Activated T-cell treated with anti-CD3 and anti-CD28 coated beads, Interleukin-2, amount 50 U/mL, for 4 hours (primary cell): ENCODE results near the gene KCNIP4. TPM values are rescaled to one million over a fixed set of nuclear protein-coding genes. Genes with fewer than 3 reads are reported as not detected.

Experiments used
- ATAC-seq, 2 donors: fragments of 200-7000 bp; cut with Tn5 transposase; one replicate each; pipeline ENCODE4 v1.10.0; 2021
- DNase-seq: peaks from one replicate; pipeline ENCODE4 v3.0.0-alpha.2; 2020
- H3K27me3 Mint-ChIP-seq: one replicate; pipeline ENCODE4 v1.8.0; 2021; ENCODE audit warnings: low read depth, mixed read lengths
- H3K36me3 Mint-ChIP-seq: one replicate; pipeline ENCODE4 v1.8.0; 2022; ENCODE audit warnings: mixed read lengths; ENCODE audit not compliant: insufficient read depth
- H3K4me1 Mint-ChIP-seq: one replicate; pipeline ENCODE4 v1.8.0; 2021; ENCODE audit warnings: low read depth, mixed read lengths
- H3K4me3 Mint-ChIP-seq: one replicate; pipeline ENCODE4 v1.8.0; 2021; ENCODE audit warnings: mild to moderate bottlenecking, moderate library complexity, mixed read lengths
- H3K9me3 Mint-ChIP-seq: one replicate; pipeline ENCODE4 v1.8.0; 2021; ENCODE audit warnings: mixed read lengths
- total RNA-seq, 3 donors: library from RNA; stranded (reverse); gene quantifications; one replicate each; pipeline ENCODE4 v1.2.1, GENCODE V29; 2021

KCNIP4 gene
- total RNA-seq, 3 donors from 2014 or later: not detected

- ATAC-seq: no peak
Observed at GRCh38 chr4:21790438-21791029, 158.0 kb downstream of the KCNIP4 start.

GRCh38 chr4:21780148-21780547 lies 168.4 kb downstream of the KCNIP4 start:
- Mint-ChIP-seq H3K36me3 (no peaks in the 10 kb centered on the region), H3K4me1 (no peaks in the 10 kb centered on the region), H3K4me3 (no peak overlapping the region), H3K9me3 (peaks cover 3% of the 10 kb centered on the region), H3K27me3 (peaks cover 7% of the 10 kb centered on the region)
- ATAC-seq (no peak), DNase-seq (no peak)

More at GRCh38 chr4:21790438-21791029, 158.0 kb downstream of the KCNIP4 start:
- no peak for DNase-seq
- no peaks in the 10 kb centered on the region for H3K9me3 Mint-ChIP-seq
- no peak overlapping the region for H3K4me3 Mint-ChIP-seq
- H3K27me3 Mint-ChIP-seq: no peaks in the 10 kb centered on the region
- no peaks in the 10 kb centered on the region for H3K36me3 Mint-ChIP-seq
- H3K4me1 Mint-ChIP-seq: no peaks in the 10 kb centered on the region

GRCh38 chr4:21778702-21779101 lies 169.9 kb downstream of the KCNIP4 start:
- Mint-ChIP-seq H3K4me3 (no peak overlapping the region), H3K4me1 (no peaks in the 10 kb centered on the region), H3K9me3 (peaks cover 3% of the 10 kb centered on the region), H3K36me3 (no peaks in the 10 kb centered on the region), H3K27me3 (peaks cover 7% of the 10 kb centered on the region)
- DNase-seq: no peak
- no peak for ATAC-seq

- ATAC-seq (no peak), DNase-seq (no peak)
- H3K9me3 Mint-ChIP-seq: peaks cover 3% of the 10 kb centered on the region
- no peaks in the 10 kb centered on the region for H3K4me1 Mint-ChIP-seq
- H3K4me3 Mint-ChIP-seq: no peak overlapping the region
- peaks cover 5% of the 10 kb centered on the region for H3K27me3 Mint-ChIP-seq
- H3K36me3 Mint-ChIP-seq: no peaks in the 10 kb centered on the region
Observed at GRCh38 chr4:21775703-21776102, 172.9 kb downstream of the KCNIP4 start.

- no peaks in the 10 kb centered on the region for H3K4me1 Mint-ChIP-seq
- H3K27me3 Mint-ChIP-seq: peaks cover 1% of the 10 kb centered on the region
Observed at GRCh38 chr4:21769404-21770147, 179.0 kb downstream of the KCNIP4 start.

GRCh38 chr4:21768349-21769310 lies 179.9 kb downstream of the KCNIP4 start:
- H3K27me3 Mint-ChIP-seq: peaks cover 1% of the 10 kb centered on the region
- H3K4me3 Mint-ChIP-seq: no peak overlapping the region
- no peaks in the 10 kb centered on the region for H3K4me1 Mint-ChIP-seq
- ATAC-seq: no peak
- no peaks in the 10 kb centered on the region for H3K9me3 Mint-ChIP-seq
- no peaks in the 10 kb centered on the region for H3K36me3 Mint-ChIP-seq
- DNase-seq: no peak

More at GRCh38 chr4:21769404-21770147, 179.0 kb downstream of the KCNIP4 start:
- no peaks in the 10 kb centered on the region for H3K36me3 Mint-ChIP-seq
- H3K9me3 Mint-ChIP-seq: no peaks in the 10 kb centered on the region
- H3K4me3 Mint-ChIP-seq: no peak overlapping the region
- DNase-seq (no peak), ATAC-seq (no peak)

- Mint-ChIP-seq H3K4me1 (no peaks in the 10 kb centered on the region), H3K9me3 (no peaks in the 10 kb centered on the region), H3K27me3 (peaks cover 1% of the 10 kb centered on the region), H3K4me3 (no peak overlapping the region), H3K36me3 (no peaks in the 10 kb centered on the region)
- ATAC-seq (peak in 1 of 2 donors; percentile 46), DNase-seq (no peak)
Observed at GRCh38 chr4:21765810-21766407, 182.7 kb downstream of the KCNIP4 start.

- no peaks in the 10 kb centered on the region for H3K9me3 Mint-ChIP-seq
- no peaks in the 10 kb centered on the region for H3K4me1 Mint-ChIP-seq
- H3K4me3 Mint-ChIP-seq: no peak overlapping the region
- H3K36me3 Mint-ChIP-seq: no peaks in the 10 kb centered on the region
- H3K27me3 Mint-ChIP-seq: peaks cover 1% of the 10 kb centered on the region
- ATAC-seq: no peak
- DNase-seq: no peak
Observed at GRCh38 chr4:21763855-21764254, 184.7 kb downstream of the KCNIP4 start.

- no peaks in the 10 kb centered on the region for H3K27me3 Mint-ChIP-seq
- no peak overlapping the region for H3K4me3 Mint-ChIP-seq
- DNase-seq (no peak), ATAC-seq (no peak)
- H3K9me3 Mint-ChIP-seq: no peaks in the 10 kb centered on the region
- no peaks in the 10 kb centered on the region for H3K36me3 Mint-ChIP-seq
- no peaks in the 10 kb centered on the region for H3K4me1 Mint-ChIP-seq
Observed at GRCh38 chr4:21757248-21757647, 191.3 kb downstream of the KCNIP4 start.

GRCh38 chr4:21753084-21753760 lies 195.3 kb downstream of the KCNIP4 start:
- no peak overlapping the region for H3K4me3 Mint-ChIP-seq
- H3K4me1 Mint-ChIP-seq: no peaks in the 10 kb centered on the region
- no peaks in the 10 kb centered on the region for H3K9me3 Mint-ChIP-seq
- ATAC-seq (no peak), DNase-seq (no peak)
- no peaks in the 10 kb centered on the region for H3K27me3 Mint-ChIP-seq
- no peaks in the 10 kb centered on the region for H3K36me3 Mint-ChIP-seq

GRCh38 chr4:21752616-21753015 lies 196.0 kb downstream of the KCNIP4 start:
- Mint-ChIP-seq H3K4me1 (no peaks in the 10 kb centered on the region), H3K4me3 (no peak overlapping the region), H3K36me3 (no peaks in the 10 kb centered on the region), H3K27me3 (no peaks in the 10 kb centered on the region), H3K9me3 (no peaks in the 10 kb centered on the region)
- no peak for DNase-seq
- ATAC-seq: no peak

- no peaks in the 10 kb centered on the region for H3K4me1 Mint-ChIP-seq
- ATAC-seq (no peak), DNase-seq (no peak)
- H3K4me3 Mint-ChIP-seq: no peak overlapping the region
- H3K36me3 Mint-ChIP-seq: no peaks in the 10 kb centered on the region
- no peaks in the 10 kb centered on the region for H3K9me3 Mint-ChIP-seq
- no peaks in the 10 kb centered on the region for H3K27me3 Mint-ChIP-seq
Observed at GRCh38 chr4:21749924-21750323, 198.6 kb downstream of the KCNIP4 start.

- no peaks in the 10 kb centered on the region for H3K4me1 Mint-ChIP-seq
- no peaks in the 10 kb centered on the region for H3K9me3 Mint-ChIP-seq
- no peaks in the 10 kb centered on the region for H3K27me3 Mint-ChIP-seq
- no peak overlapping the region for H3K4me3 Mint-ChIP-seq
- DNase-seq (no peak), ATAC-seq (no peak)
- no peaks in the 10 kb centered on the region for H3K36me3 Mint-ChIP-seq
Observed at GRCh38 chr4:21749412-21749811, 199.2 kb downstream of the KCNIP4 start.

- no peaks in the 10 kb centered on the region for H3K4me1 Mint-ChIP-seq
- no peaks in the 10 kb centered on the region for H3K27me3 Mint-ChIP-seq
- peaks cover 4% of the 10 kb centered on the region for H3K9me3 Mint-ChIP-seq
- H3K36me3 Mint-ChIP-seq: no peaks in the 10 kb centered on the region
- H3K4me3 Mint-ChIP-seq: no peak overlapping the region
- ATAC-seq (no peak), DNase-seq (no peak)
Observed at GRCh38 chr4:21744046-21744445, 204.5 kb downstream of the KCNIP4 start.
